H1 (cell line): ENCODE results near the gene DDX5. TPM values are rescaled to one million over a fixed set of nuclear protein-coding genes. Genes with fewer than 3 reads are reported as not detected.

Experiments
- CTCF ChIA-PET: fragments of 300-600 bp; sonication (Branson Sonifier 250); formaldehyde crosslinking; loops from one replicate; lab custom pipeline; 2021; ENCODE audit not compliant: partially characterized antibody; lab: Charles Lee
- POLR2A ChIA-PET: fragments of 300-600 bp; sonication (Branson Sonifier 250); formaldehyde crosslinking; loops from one replicate; lab custom pipeline; 2021; ENCODE audit warnings: inconsistent platforms; ENCODE audit not compliant: partially characterized antibody; lab: Charles Lee
- DNase-seq, 2 experiments: peaks; one replicate each; pipeline versions ENCODE4 v3.0.0 to v3.0.0-alpha.2; 2010 to 2022; ENCODE audit warnings: low spot score in 2 of 2, low read depth in 1 of 2, mixed read lengths in 1 of 2
- FAIRE-seq: peaks from 2 replicates; lab custom pipeline; 2011; peaks lifted over from hg19 to GRCh38; lab: Jason Lieb, UNC
- H2AFZ ChIP-seq: 2 replicates; pipeline ENCODE4 v1.8.1; 2012; ENCODE audit warnings: low read length, inconsistent platforms
- H2AK5ac ChIP-seq: 2 replicates; pipeline ENCODE4 v1.6.1; 2013; ENCODE audit warnings: low read depth, low read length
- H2BK120ac ChIP-seq: replicated peaks from 2 replicates; pipeline ENCODE3; 2013; ENCODE audit warnings: low read depth, low read length, inconsistent platforms
- H2BK12ac ChIP-seq: 2 replicates; pipeline ENCODE4 v1.6.1; 2013; ENCODE audit warnings: low read depth, low read length
- H2BK15ac ChIP-seq: 2 replicates; pipeline ENCODE4 v1.6.1; 2013; ENCODE audit warnings: low read length
- H2BK20ac ChIP-seq: 2 replicates; pipeline ENCODE4 v1.6.1; 2013; ENCODE audit warnings: low read length
- H2BK5ac ChIP-seq: 2 replicates; pipeline ENCODE4 v1.6.1; 2013; ENCODE audit warnings: low read depth, low read length
- H3K14ac ChIP-seq: 2 replicates; pipeline ENCODE4 v1.6.1; 2013; ENCODE audit warnings: inconsistent platforms; ENCODE audit not compliant: insufficient read length
- H3K18ac ChIP-seq: 2 replicates; pipeline ENCODE4 v1.6.1; 2013; ENCODE audit warnings: low read length; ENCODE audit errors: extremely low read depth
- H3K23ac ChIP-seq: 2 replicates; pipeline ENCODE4 v1.6.1; 2013; ENCODE audit warnings: inconsistent platforms; ENCODE audit not compliant: insufficient read length
- H3K23me2 ChIP-seq: 2 replicates; pipeline ENCODE4 v1.6.1; 2013; ENCODE audit warnings: low read depth, low read length
- H3K27ac ChIP-seq: 2 replicates; pipeline ENCODE4 v1.6.1; 2011; ENCODE audit warnings: low read depth, low read length, inconsistent platforms
- H3K27me3 ChIP-seq, 4 experiments: replicated peaks in 1 of 4; 1 replicate in 1 of 4; 2 replicates in 3 of 4; pipeline versions ENCODE4 v1.6.1 to v1.8.1; 2011 to 2013; ENCODE audit warnings: low read length in 3 of 4, mild to moderate bottlenecking in 3 of 4, inconsistent platforms in 2 of 4, mixed read lengths in 2 of 4, moderate library complexity in 1 of 4; ENCODE audit not compliant: control insufficient read depth in 3 of 4, insufficient read depth in 3 of 4; ENCODE audit errors: extremely low read depth in 1 of 4
- H3K36me3 ChIP-seq, 4 experiments: 2 replicates each; pipeline versions ENCODE4 v1.6.1 to v1.8.1; 2011 to 2013; ENCODE audit warnings: mild to moderate bottlenecking in 4 of 4, low read length in 3 of 4, moderate library complexity in 2 of 4, control low read depth in 1 of 4, inconsistent platforms in 1 of 4; ENCODE audit not compliant: insufficient read depth in 4 of 4, control insufficient read depth in 2 of 4
- H3K4ac ChIP-seq: replicated peaks from 2 replicates; pipeline ENCODE3; 2013; ENCODE audit warnings: low read length, low read depth, mixed read lengths, inconsistent platforms; ENCODE audit not compliant: insufficient read length
- H3K4me1 ChIP-seq, 4 experiments: replicated peaks in 1 of 4; 1 replicate in 1 of 4; 2 replicates in 3 of 4; pipeline versions ENCODE4 v1.6.1 to v1.8.1; 2011 to 2013; ENCODE audit warnings: low read length in 3 of 4, inconsistent platforms in 2 of 4, mixed read lengths in 1 of 4; ENCODE audit not compliant: insufficient read depth in 4 of 4, control insufficient read depth in 3 of 4
- H3K4me2 ChIP-seq, 2 experiments: 2 replicates each; pipeline versions ENCODE4 v1.6.1 to v1.8.1; 2011 to 2013; ENCODE audit warnings: low read depth in 2 of 2, low read length in 2 of 2, control low read depth in 1 of 2, inconsistent platforms in 1 of 2, mild to moderate bottlenecking in 1 of 2; ENCODE audit not compliant: insufficient read depth in 1 of 2
- H3K4me3 ChIP-seq, 4 experiments: fragments of 200-600, 300-600 bp in 1 of 4; sonication (generic), shearing (Covaris generic), sonication (Bioruptor Twin) in 1 of 4; 2 replicates each; pipeline versions ENCODE4 v1.5.1 to v1.8.1; 2011 to 2016; ENCODE audit warnings: low read length in 4 of 4, low read depth in 3 of 4, control low read depth in 2 of 4, inconsistent platforms in 2 of 4, mild to moderate bottlenecking in 2 of 4, mixed read lengths in 1 of 4, moderate library complexity in 1 of 4; ENCODE audit not compliant: insufficient read depth in 2 of 4; ENCODE audit errors: extremely low read depth in 1 of 4
- H3K56ac ChIP-seq: replicated peaks from 2 replicates; pipeline ENCODE3; 2013; ENCODE audit warnings: low read depth, mild to moderate bottlenecking, mixed read lengths, low read length, inconsistent platforms; ENCODE audit not compliant: insufficient read length
- H3K79me1 ChIP-seq: 2 replicates; pipeline ENCODE4 v1.6.1; 2013; ENCODE audit warnings: low read depth, low read length, control low read depth
- H3K79me2 ChIP-seq, 2 experiments: 2 replicates each; pipeline versions ENCODE4 v1.6.1 to v1.8.1; 2012 to 2013; ENCODE audit warnings: low read length in 2 of 2, mild to moderate bottlenecking in 2 of 2, inconsistent platforms in 1 of 2; ENCODE audit not compliant: insufficient read depth in 2 of 2, control insufficient read depth in 1 of 2
- H3K9ac ChIP-seq, 4 experiments: replicated peaks in 1 of 4; 1 replicate in 1 of 4; 2 replicates in 3 of 4; pipeline versions ENCODE4 v1.6.1 to v1.8.1; 2011 to 2013; ENCODE audit warnings: low read depth in 3 of 4, low read length in 3 of 4, control low read depth in 2 of 4, mild to moderate bottlenecking in 2 of 4, moderate library complexity in 2 of 4, inconsistent platforms in 1 of 4; ENCODE audit errors: extremely low read depth in 1 of 4
- H3K9me3 ChIP-seq, 2 experiments: 2 replicates each; pipeline versions ENCODE4 v1.6.1 to v1.8.1; 2012 to 2013; ENCODE audit warnings: mild to moderate bottlenecking in 2 of 2, moderate library complexity in 2 of 2, control low read depth in 1 of 2, inconsistent platforms in 1 of 2, low read depth in 1 of 2, low read length in 1 of 2, mixed read lengths in 1 of 2; ENCODE audit not compliant: insufficient read depth in 2 of 2
- H4K20me1 ChIP-seq, 2 experiments: replicated peaks in 1 of 2; 2 replicates each; pipeline versions ENCODE3 to v1.8.1; 2011 to 2013; ENCODE audit warnings: inconsistent platforms in 2 of 2, low read length in 2 of 2, mild to moderate bottlenecking in 1 of 2; ENCODE audit not compliant: insufficient read depth in 2 of 2, control insufficient read depth in 1 of 2
- H4K5ac ChIP-seq: 2 replicates; pipeline ENCODE4 v1.6.1; 2013; ENCODE audit warnings: low read length, low read depth, mixed read lengths, inconsistent platforms; ENCODE audit not compliant: insufficient read length
- H4K8ac ChIP-seq: 2 replicates; pipeline ENCODE4 v1.8.0; 2013; ENCODE audit warnings: mild to moderate bottlenecking, moderate library complexity, low read length, inconsistent platforms; ENCODE audit not compliant: insufficient read depth; ENCODE audit errors: extremely low read depth
- H4K91ac ChIP-seq: replicated peaks from 2 replicates; pipeline ENCODE3; 2013; ENCODE audit warnings: low read length, mixed read lengths, inconsistent platforms; ENCODE audit not compliant: insufficient read length
- CHD1 ChIP-seq: IDR thresholded peaks from 2 replicates; pipeline ENCODE4 v1.6.1; 2012; ENCODE audit warnings: low read depth, low read length, improper control_type of control experiment
- MAFK ChIP-seq: IDR thresholded peaks from 2 replicates; pipeline ENCODE4 v1.6.1; 2012; ENCODE audit warnings: low read depth, mild to moderate bottlenecking, improper control_type of control experiment, low read length
- WGBS, 2 experiments: shearing (Covaris generic) in 1 of 2; methylation state at CpG; one replicate each; pipeline versions ENCODE4 v1.1.6 to v1.1.7; 2013 to 2015; ENCODE audit warnings: low lambda C conversion rate in 2 of 2, mixed read lengths in 2 of 2, inconsistent platforms in 1 of 2, low coverage in 1 of 2, missing lambda C conversion rate in 1 of 2; ENCODE audit not compliant: insufficient replicate concordance in 2 of 2, insufficient coverage in 1 of 2, insufficient read length in 1 of 2; ENCODE audit errors: extremely low coverage in 1 of 2, missing lambda C conversion rate in 1 of 2; 5-methylcytosine and 5-hydroxymethylcytosine counted together
- polyA plus RNA-seq, 7 experiments: library from polyadenylated mRNA; depleted of rRNA in 3 of 7; stranded (reverse) in 5 of 7; unstranded in 2 of 7; fragments of >200 nt in 5 of 7; fragments of 200-250 nt in 2 of 7; gene quantifications; 1 replicate in 5 of 7; 2 replicates in 1 of 7; 4 replicates in 1 of 7; pipeline versions ENCODE4 v1.2.1 to v1.2.3, GENCODE V29; 2011 to 2013; ENCODE audit warnings: missing spikeins in 2 of 7, mixed read lengths in 2 of 7
- total RNA-seq: library from RNA; stranded (reverse); fragmentation: NEBNext Ultra II Directional; extraction: Animal tissue kit (Norgen Biotek cat#: 25700); gene quantifications from 2 replicates; pipeline ENCODE4 v1.2.1, GENCODE V29; 2021

DDX5 gene
- total and polyA plus RNA-seq, 2 of the 8 experiments (the other 6 are each of a cell fraction or from before 2014, with no cell fraction given), result 572 to 591 TPM

DNA sequence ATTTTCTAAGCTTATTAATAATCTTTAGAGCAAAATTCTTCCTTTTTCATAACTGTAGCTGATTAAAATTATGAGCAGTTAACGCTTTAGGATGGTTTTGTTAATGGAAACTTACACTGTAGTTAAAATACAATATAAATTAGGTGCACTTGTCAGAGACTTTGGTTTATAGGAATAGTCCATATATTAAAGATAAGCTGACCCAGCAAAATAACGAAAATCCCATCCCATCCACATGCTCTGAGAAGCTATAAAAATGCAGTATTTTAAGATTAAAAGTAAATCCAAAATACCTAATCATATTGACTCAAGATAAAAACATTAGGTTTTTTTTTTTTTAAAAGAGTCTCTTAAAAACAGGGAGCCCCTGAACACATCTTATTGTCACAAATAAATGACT is 38.7 kb upstream of the DDX5 start:
- Histone ChIP-seq H3K9ac (no peak overlapping the region), H3K79me2 (no peaks in the 10 kb centered on the region), H2AK5ac (no peak overlapping the region), H3K23me2 (no peaks in the 10 kb centered on the region), H3K9me3 (no peaks in the 10 kb centered on the region), H3K36me3 (peaks cover 0 to 28% (median 1%) of the 10 kb centered on the region in 4 experiments; a peak in 1 of 8 replicates), H3K79me1 (no peaks in the 10 kb centered on the region), H4K91ac (no peak overlapping the region), H4K5ac (no peak overlapping the region), H3K4me2 (no peak overlapping the region), H3K18ac (no peak overlapping the region), H3K27ac (no peak overlapping the region), H2AFZ (no peak overlapping the region), H3K4ac (no peak overlapping the region), H3K56ac (no peak overlapping the region), H2BK12ac (no peak overlapping the region), H3K23ac (no peak overlapping the region), H4K20me1 (peaks cover 0 to 2% of the 10 kb centered on the region in 2 experiments), H3K27me3 (no peaks in the 10 kb centered on the region), H2BK120ac (no peak overlapping the region), H4K8ac (no peak overlapping the region), H3K4me3 (no peak overlapping the region), H2BK5ac (no peak overlapping the region), H3K4me1 (peaks cover 0 to 4% (median 0%) of the 10 kb centered on the region in 4 experiments; a peak in 2 of 7 replicates), H2BK15ac (no peak overlapping the region), H2BK20ac (no peak overlapping the region), H3K14ac (no peak overlapping the region)
- FAIRE-seq, result no peak
- ChIA-PET CTCF (interaction anchor here (0.6 to 2.3 kb wide), 4 partner anchors 10 to 242 kb away, joined by 3 to 7 read pairs (median 4); no protein-coding TSS in a partner anchor), POLR2A (interaction anchor here (0.9 to 8.5 kb wide), 3 partner anchors 14 to 39 kb away, joined by 3 to 75 read pairs (median 3); partner anchors contain the start of genes CEP95 and DDX5)
- TF ChIP-seq MAFK (peak; percentile 36; the same call in 1 of the 2 replicates), CHD1 (no peak)
- no peak for DNase-seq
- WGBS, 2 experiments, result 80% methylated on average over 2 of the region's 2 CpGs; no CpG with 5 or more reads in 1 of the 2 experiments
